HG02943 (cell line): ENCODE results near the gene GTF2H3.

Experiments
- ATAC-seq: cut with Tn5 transposase; IDR thresholded peaks from one replicate; pipeline ENCODE4 v1.9.1; 2021; ENCODE audit warnings: mild to moderate bottlenecking, low read depth, moderate library complexity; ENCODE audit not compliant: unreplicated experiment

GTF2H3 gene

DNA sequence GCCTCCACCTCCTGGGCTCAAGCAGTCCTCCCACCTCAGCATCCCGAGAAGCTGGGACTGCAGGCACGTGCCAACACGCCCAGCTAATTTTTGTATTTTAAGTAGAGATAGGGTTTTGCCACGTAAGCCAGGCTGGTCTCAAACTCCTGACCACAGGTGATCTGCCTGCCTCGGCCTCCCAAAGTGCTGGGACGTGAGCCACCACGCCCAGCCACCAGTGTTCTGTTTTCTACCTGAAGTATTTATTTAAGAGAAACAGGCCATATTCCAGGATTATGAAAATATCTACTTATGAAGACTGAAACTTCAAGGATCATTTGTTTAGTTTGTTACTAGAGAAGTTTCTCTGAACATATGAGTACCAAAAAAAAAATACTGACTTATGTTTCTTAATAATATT lies 10.3 kb downstream of the GTF2H3 start:
- ATAC-seq = no peak

DNA sequence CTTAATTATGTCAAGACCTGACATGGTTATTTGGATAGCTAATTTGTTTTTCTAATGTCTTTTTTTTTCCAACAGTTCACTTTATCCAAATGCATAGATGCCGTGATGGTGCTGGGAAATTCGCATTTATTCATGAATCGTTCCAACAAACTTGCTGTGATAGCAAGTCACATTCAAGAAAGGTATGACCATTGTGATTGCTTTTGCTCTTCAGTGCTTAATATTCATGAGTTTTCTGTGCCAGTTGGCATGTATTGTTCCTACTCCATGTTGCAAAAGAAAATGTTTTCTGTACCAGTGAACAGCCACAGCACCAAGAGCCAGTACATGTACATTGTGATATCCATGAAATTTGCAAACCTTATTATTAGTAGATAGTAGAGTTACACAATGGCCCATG lies 11.8 kb downstream of the GTF2H3 start:
- ATAC-seq = no peak

GRCh38 chr12:123645878-123646277 lies 12.2 kb downstream of the GTF2H3 start:
- no peak for ATAC-seq

DNA sequence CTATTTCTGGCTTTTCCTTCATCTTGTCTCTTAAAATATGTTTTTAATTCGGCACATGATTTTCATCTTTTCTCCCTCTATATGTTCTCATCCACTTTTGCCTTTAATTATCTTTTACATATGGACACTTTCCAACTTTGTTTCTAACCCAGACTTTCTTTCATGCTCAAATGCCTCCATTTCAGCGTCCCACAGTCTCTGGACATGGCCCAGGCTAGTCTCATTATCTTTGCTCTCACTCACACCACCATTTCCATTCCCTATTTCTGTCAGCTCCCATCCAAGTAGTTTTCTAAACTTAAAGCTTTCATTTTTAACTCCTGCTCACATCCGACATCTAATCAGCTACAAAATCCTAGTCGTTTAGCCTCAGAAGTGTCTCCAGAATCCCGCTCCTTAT lies 14.8 kb downstream of the GTF2H3 start:
- ATAC-seq = no peak

DNA sequence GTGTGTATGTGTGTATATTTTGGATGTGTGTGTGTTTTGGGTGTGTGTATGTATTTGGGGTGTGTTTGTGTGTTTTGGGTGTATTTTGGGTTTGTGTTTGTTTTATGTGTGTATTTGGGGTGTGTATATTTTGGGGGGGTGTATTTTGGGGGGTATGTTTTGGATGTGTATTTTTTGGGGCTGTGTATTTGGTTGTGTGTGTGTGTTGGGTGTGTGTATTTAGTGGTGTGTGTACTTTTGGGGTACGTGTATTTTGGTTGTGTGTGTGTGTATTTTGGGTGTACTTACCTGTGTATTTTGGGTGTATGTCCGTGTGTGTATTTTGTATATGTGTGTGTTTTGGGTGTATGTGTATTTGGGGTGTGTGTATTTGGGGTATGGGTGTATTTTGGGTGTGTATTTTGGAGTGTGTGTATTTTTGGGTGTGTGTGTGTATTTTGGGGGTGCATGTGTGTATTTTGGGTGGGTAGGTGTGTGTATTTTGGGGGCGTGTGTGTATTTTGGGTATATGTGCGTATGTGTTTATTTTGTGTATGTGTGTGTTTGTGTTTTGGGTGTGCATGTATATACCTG lies 20.6 kb downstream of the GTF2H3 start:
- no peak for ATAC-seq

GRCh38 chr12:123655420-123655819 lies 21.8 kb downstream of the GTF2H3 start:
- peak; percentile 95 for ATAC-seq

DNA sequence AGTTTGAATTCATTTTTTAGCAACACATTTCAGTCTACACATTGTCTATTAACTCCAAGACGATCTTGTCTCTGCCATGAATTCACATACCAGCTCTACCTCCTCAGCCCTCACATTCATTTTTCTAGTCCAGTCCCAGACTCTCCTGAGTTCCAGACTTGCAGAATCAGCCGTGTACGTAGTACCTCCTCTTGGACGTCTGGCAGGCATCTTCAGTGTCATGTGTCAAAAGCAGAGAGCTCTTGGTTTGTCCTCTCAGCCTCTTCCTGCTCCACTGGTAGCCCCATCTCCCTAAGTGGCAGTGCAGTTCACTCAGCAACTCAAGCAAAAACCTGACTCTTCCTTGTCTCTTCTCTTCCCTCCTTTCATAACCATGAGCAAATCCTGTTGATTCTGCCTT lies 22.8 kb downstream of the GTF2H3 start:
- no peak for ATAC-seq

DNA sequence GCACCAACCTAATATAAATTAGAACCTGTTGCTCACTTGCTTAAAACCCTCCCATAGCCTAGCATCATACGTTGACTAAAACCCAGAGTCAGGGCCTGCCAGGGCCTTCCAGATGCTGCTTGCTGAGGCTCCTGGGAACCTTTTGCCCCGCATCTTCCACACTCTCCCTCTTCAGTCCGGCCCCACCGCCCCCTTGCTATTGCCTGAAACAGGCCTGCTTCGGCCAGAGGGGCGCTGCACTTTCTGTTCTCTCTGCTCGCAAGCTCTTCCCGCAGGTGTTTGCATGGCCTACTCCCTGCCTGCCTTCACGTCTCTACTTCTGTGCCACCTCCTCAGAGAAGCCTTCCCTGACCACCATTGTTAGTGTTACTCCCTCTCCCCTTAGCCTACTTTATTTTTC lies 23.6 kb downstream of the GTF2H3 start:
- ATAC-seq = no peak

DNA sequence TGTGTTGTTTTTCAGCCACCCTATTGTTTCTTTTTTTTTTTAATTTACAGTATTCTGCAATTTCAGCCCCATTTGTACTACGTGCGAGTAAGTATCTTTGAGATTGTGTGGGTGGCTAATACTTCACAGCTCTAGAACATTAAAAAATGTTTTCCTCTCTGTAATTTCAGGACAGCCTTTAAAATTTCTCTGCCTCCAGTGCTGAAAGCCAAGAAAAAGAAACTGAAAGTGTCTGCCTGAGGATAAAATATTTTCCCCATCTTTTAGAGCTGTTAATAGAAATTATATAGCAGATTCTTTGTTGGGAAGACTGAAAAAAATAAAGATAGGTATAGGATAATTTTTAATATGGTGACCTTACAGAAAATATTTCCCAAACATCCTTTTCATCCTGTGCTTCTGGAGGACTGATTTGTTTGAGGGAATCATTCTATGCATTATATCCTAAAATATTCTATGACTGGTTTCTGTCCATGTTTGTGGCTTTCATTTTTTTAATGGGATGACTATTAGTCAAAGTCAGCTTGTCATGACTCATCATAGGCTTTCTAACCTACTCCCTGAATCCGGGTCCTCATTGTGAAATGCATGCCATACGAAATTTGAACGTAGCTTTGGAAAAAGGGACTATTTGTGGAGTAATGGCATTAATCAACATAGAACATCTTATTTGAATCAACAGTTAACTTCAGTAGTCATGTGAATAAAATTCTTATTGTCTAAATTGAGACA lies 26.5 kb downstream of the GTF2H3 start:
- no peak for ATAC-seq

DNA sequence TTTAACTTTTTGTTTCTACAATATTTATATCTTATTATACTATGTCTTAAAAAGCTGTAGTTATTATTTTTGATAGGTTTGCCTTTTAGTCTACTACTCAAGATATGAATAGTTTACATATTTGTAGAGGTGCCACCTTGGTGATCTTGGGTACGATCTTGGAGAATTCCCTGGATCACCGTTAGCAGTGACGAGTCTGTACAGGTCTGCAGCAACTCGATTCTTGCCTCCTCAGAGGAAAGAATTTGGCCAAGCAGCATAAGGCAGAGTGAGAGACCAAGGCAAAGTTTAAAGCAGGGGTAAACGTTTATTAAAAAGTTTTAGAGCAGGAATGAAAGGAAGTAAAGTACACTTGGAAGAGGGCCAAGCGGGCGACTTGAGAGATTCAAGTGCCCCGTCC lies 34.1 kb downstream of the GTF2H3 start:
- ATAC-seq = no peak

GRCh38 chr12:123670882-123671728 lies 37.5 kb downstream of the GTF2H3 start, which contains the start of gene TCTN2:
TCTN2 (plus strand) TSS chr12:123671113; CDS start chr12:123671241, 128 bp downstream.
- peak; percentile 90 for ATAC-seq

DNA sequence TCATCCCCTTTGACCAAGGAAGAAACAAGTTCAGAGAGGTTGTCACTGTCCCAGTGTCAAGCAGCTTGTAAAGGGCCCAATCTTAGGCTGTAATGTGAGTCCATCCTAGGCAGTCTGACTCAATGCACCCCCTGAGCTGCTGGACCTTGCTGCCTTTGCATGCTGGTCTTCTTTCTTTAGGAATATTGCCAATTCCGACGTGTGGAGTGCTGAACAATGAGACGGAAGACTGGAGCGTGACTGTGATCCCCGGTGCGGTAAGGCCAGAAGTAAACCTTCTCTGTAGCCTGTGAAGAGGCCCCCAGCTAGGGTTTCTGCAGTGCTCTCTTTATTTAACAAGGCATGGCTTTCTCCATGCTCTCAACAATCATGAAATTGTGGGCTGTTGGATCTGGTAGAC lies 38.2 kb downstream of the GTF2H3 start:
- no peak for ATAC-seq

- no peak for ATAC-seq
These were observed 41.8 kb downstream of the GTF2H3 start for GRCh38 chr12:123675436-123675835.

GRCh38 chr12:123676616-123677320 lies 43.1 kb downstream of the GTF2H3 start:
- ATAC-seq = no peak

DNA sequence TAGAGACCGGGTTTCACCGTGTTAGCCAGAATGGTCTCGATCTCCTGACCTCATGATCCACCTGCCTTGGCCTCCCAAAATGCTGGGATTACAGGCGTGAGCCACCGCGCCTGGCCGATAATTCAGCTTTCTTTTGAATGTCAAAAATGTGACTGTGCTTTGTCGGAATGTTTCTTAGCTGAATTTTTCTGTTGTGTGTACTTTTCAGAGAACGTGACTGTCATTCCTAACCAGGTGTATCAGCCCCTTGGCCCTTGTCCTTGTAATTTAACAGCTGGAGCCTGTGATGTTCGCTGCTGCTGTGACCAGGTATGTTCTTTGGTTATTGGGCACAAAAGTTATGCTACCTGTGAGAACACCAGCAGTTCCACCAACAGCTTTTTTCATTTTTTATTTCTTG lies 45.4 kb downstream of the GTF2H3 start:
- ATAC-seq = no peak

DNA sequence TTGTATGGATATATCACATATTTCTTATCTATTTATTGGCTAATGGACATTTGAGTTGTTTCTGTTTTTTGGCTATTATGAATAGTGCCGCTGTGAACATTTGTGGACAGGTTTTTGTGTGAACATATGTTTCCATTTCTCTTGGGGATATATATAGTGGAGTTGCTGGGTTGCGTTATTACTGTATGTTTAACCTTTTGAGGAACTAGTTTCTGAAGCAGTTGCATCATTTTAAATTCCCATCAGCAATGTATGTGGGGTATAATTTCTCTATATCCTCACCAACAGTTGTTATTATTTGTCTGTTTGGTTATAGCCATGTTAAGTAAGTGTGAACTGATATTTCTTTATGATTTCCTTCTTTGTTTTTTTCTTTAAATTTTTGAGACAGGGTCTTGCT lies 48.0 kb downstream of the GTF2H3 start:
- no peak for ATAC-seq

- no peak for ATAC-seq
These were observed 50.3 kb downstream of the GTF2H3 start for GRCh38 chr12:123683964-123684363.

DNA sequence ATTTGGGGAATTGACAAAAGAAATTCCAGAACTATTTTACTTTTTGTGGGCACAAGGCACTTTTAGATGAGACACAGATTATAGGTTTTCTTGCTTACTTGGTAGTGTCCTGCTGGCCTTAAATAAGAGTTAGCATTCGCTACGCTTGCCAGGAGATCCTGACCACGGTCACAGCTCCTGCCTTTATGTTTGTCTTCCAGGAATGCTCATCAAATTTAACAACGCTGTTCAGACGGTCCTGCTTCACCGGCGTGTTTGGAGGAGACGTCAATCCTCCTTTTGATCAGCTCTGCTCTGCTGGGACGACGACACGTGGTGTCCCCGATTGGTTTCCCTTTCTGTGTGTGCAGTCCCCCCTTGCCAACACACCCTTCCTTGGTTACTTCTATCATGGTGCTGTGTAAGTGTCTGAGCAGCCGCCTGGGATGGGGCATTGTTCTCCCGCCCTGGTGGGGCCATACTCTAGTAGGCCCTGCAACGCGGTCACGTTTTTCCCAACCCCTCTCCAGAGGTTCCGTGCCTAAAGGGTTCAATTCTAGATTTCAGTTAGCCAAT lies 53.1 kb downstream of the GTF2H3 start:
- ATAC-seq = no peak

- ATAC-seq = no peak
These were observed 56.7 kb downstream of the GTF2H3 start for GRCh38 chr12:123690191-123690840.

DNA sequence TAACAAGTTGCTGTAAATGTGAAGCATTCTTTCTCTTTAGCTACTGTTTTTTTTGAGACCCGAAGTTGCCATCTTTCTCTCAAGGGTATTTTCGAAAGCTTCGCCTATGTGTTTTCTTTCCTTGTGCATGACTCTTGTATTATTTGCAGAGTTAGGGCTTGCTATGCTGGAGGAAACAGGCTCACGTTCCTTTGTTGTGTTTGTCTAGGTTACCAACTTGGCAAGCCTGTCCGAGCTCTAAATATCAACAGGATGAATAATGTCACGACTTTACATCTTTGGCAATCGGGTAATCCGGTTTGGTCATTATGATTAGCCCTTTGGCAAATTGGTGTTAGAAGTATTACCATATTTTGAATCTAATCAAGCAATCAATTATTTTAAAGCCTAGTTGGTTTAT lies 62.6 kb downstream of the GTF2H3 start:
- no peak for ATAC-seq
